SK-N-SH treated with all-trans-retinoic acid at 6 μM for 48 hours (cell line): Measurements from ENCODE around the gene SEMA6B.

ENCODE experiments used
- ATAC-seq: fragments of 200-7000 bp; cut with Tn5 transposase; 3 replicates; pipeline ENCODE4 v1.9.1; 2020; ENCODE audit warnings: mild to moderate bottlenecking, moderate library complexity
- ARNTL ChIP-seq: fragments of 450-650 bp; formaldehyde crosslinking; IDR thresholded peaks from 2 replicates; pipeline ENCODE4 v1.5.0; 2020; ENCODE audit warnings: low read depth, mild to moderate bottlenecking, moderate library complexity, borderline replicate concordance
- BACH2 ChIP-seq: fragments of 250-450 bp; sonication (Bioruptor Pico); IDR thresholded peaks from 2 replicates; pipeline ENCODE4 v1.9.0; 2021; ENCODE audit warnings: mild to moderate bottlenecking, borderline replicate concordance
- CREB5 ChIP-seq: fragments of 250-450 bp; sonication (Bioruptor Pico); IDR thresholded peaks from 2 replicates; pipeline ENCODE4 v1.5.1; 2020; ENCODE audit warnings: low read depth, mild to moderate bottlenecking, moderate library complexity
- ESRRG ChIP-seq: fragments of 250-450 bp; sonication (Bioruptor Pico); IDR thresholded peaks from 2 replicates; pipeline ENCODE4 v1.6.1; 2021; ENCODE audit warnings: mild to moderate bottlenecking
- GLIS3 ChIP-seq: fragments of 250-450 bp; sonication (Bioruptor Pico); IDR thresholded peaks from 2 replicates; pipeline ENCODE4 v1.5.0; 2020; ENCODE audit warnings: mild to moderate bottlenecking, moderate library complexity
- ISL1 ChIP-seq: fragments of 250-450 bp; sonication (Bioruptor Pico); IDR thresholded peaks from 2 replicates; pipeline ENCODE4 v2.1.2; 2022; ENCODE audit warnings: mild to moderate bottlenecking, moderate library complexity
- OSR1 ChIP-seq: fragments of 250-450 bp; sonication (Bioruptor Pico); IDR thresholded peaks from 2 replicates; pipeline ENCODE4 v1.8.0; 2022; ENCODE audit warnings: moderate library complexity, mild to moderate bottlenecking, inconsistent platforms
- PATZ1 ChIP-seq: fragments of 250-450 bp; sonication (Bioruptor Pico); IDR thresholded peaks from 2 replicates; pipeline ENCODE4 v1.8.0; 2020; ENCODE audit warnings: mild to moderate bottlenecking, moderate library complexity, borderline replicate concordance
- PPARA ChIP-seq: fragments of 250-450 bp; sonication (Bioruptor Pico); IDR thresholded peaks from 2 replicates; pipeline ENCODE4 v1.5.0; 2020; ENCODE audit warnings: mild to moderate bottlenecking, borderline replicate concordance
- RARB ChIP-seq: fragments of 250-450 bp; sonication (Bioruptor Pico); IDR thresholded peaks from 2 replicates; pipeline ENCODE4 v1.8.0; 2021; ENCODE audit warnings: mild to moderate bottlenecking, moderate library complexity
- TSHZ2 ChIP-seq: fragments of 250-450 bp; sonication (Bioruptor Pico); IDR thresholded peaks from 2 replicates; pipeline ENCODE4 v1.5.0; 2020; ENCODE audit warnings: mild to moderate bottlenecking, moderate library complexity
- ZC3H10 ChIP-seq: fragments of 250-450 bp; sonication (Bioruptor Pico); IDR thresholded peaks from 2 replicates; pipeline ENCODE4 v1.5.1; 2021; ENCODE audit warnings: mild to moderate bottlenecking, moderate library complexity
- ZFP3 ChIP-seq: fragments of 250-450 bp; sonication (Bioruptor Pico); IDR thresholded peaks from 2 replicates; pipeline ENCODE4 v1.5.0; 2020; ENCODE audit warnings: mild to moderate bottlenecking, moderate library complexity

The SEMA6B gene

GRCh38 chr19:4504891-4505569 is 54.5 kb downstream of the SEMA6B start:
- ATAC-seq, result no peak
- TF ChIP-seq OSR1 (CRISPR knock-in tag) (no peak), PPARA (CRISPR knock-in tag) (no peak), ZC3H10 (CRISPR knock-in tag) (no peak), TSHZ2 (CRISPR knock-in tag) (no peak), RARB (no peak)

- TF ChIP-seq PPARA (CRISPR knock-in tag), result no peak
- TF ChIP-seq BACH2 (CRISPR knock-in tag), result no peak
- no peak for TF ChIP-seq CREB5 (CRISPR knock-in tag)
- no peak for ATAC-seq
Measured at GRCh38 chr19:4504297-4504701, 55.2 kb downstream of the SEMA6B start.

GRCh38 chr19:4503825-4504170 is 55.7 kb downstream of the SEMA6B start:
- ATAC-seq, result no peak
- TF ChIP-seq ESRRG (CRISPR knock-in tag) (no peak), ZFP3 (CRISPR knock-in tag) (no peak), TSHZ2 (CRISPR knock-in tag) (no peak), ISL1 (CRISPR knock-in tag) (no peak)

- no peak for ATAC-seq
- TF ChIP-seq GLIS3 (CRISPR knock-in tag), result no peak
- no peak for TF ChIP-seq OSR1 (CRISPR knock-in tag)
- no peak for TF ChIP-seq ESRRG (CRISPR knock-in tag)
- no peak for TF ChIP-seq ARNTL (CRISPR knock-in tag)
- no peak for TF ChIP-seq ZFP3 (CRISPR knock-in tag)
- no peak for TF ChIP-seq PATZ1 (CRISPR knock-in tag)
Measured at GRCh38 chr19:4503132-4503824, 56.2 kb downstream of the SEMA6B start.

GRCh38 chr19:4502282-4503131 is 57.0 kb downstream of the SEMA6B start:
- TF ChIP-seq CREB5 (CRISPR knock-in tag), result no peak
- ATAC-seq, result no peak
